GM18517 (cell line): ENCODE measurements around the gene USP36.
"Not testable (repeated sequence)": the region's sequence is repeated elsewhere in the genome, so short reads cannot be mapped to it uniquely, and the experiment has no call there.

Source experiments
- ATAC-seq: cut with Tn5 transposase; IDR thresholded peaks from one replicate; pipeline ENCODE4 v1.9.1; 2021; ENCODE audit warnings: mild to moderate bottlenecking, moderate library complexity; ENCODE audit not compliant: unreplicated experiment

USP36 gene

GRCh38 chr17:78771758-78772382 is 68.7 kb downstream of the USP36 start:
- no peak for ATAC-seq

GRCh38 chr17:78769196-78769773 is 71.3 kb downstream of the USP36 start:
- ATAC-seq = no peak

GRCh38 chr17:78767806-78768205 is 72.8 kb downstream of the USP36 start:
- no peak for ATAC-seq

GRCh38 chr17:78766743-78767294 is 73.8 kb downstream of the USP36 start:
- no peak for ATAC-seq

- ATAC-seq = no peak
Measured at GRCh38 chr17:78766225-78766624, 74.4 kb downstream of the USP36 start.

- no peak for ATAC-seq
Measured at GRCh38 chr17:78765821-78766220, 74.8 kb downstream of the USP36 start.

GRCh38 chr17:78764871-78765270 is 75.7 kb downstream of the USP36 start:
- ATAC-seq = no peak

GRCh38 chr17:78763561-78763960 is 77.1 kb downstream of the USP36 start:
- ATAC-seq = no peak

GRCh38 chr17:78761789-78762406 is 78.7 kb downstream of the USP36 start:
- ATAC-seq = no peak

GRCh38 chr17:78759969-78760352 is 80.7 kb downstream of the USP36 start:
- ATAC-seq = no peak

GRCh38 chr17:78759203-78759968 is 81.2 kb downstream of the USP36 start:
- no peak for ATAC-seq

GRCh38 chr17:78753316-78754250 is 87.0 kb downstream of the USP36 start:
- ATAC-seq = no peak

- no peak for ATAC-seq
Measured at GRCh38 chr17:78751447-78752161, 89.0 kb downstream of the USP36 start.

- ATAC-seq = not testable (repeated sequence)
Measured at GRCh38 chr17:78751000-78751399, 89.6 kb downstream of the USP36 start.

- ATAC-seq = no peak
Measured at GRCh38 chr17:78748730-78749317, 91.8 kb downstream of the USP36 start.

- ATAC-seq = peak; percentile 67
Measured at GRCh38 chr17:78748048-78748729, 92.4 kb downstream of the USP36 start.

GRCh38 chr17:78747488-78747887 is 93.1 kb downstream of the USP36 start:
- ATAC-seq = no peak

GRCh38 chr17:78746949-78747269 is 93.7 kb downstream of the USP36 start:
- no peak for ATAC-seq
